ENCODE measurements around the gene KRT23.

DNA sequence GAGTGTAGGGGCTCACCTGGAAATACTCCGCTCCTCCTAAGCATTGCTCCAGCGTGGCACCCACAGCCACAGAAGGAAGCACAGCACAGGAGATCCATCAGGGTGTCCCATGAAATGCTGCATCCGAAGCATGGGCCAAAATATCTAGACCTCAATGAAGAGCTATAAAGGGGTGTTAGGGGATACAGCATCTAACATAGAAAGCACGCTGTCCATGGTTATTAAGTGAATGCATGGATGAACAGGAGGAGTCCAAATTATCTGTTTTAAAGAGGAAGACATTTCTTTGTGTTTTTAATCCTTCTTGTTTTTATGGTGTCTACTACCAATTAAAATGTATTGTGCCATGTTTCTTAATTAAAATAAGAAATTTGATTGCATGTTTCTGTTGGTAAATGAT, 30.8 kb downstream of the KRT23 start:
- TF ChIP-seq, protein P1, sequence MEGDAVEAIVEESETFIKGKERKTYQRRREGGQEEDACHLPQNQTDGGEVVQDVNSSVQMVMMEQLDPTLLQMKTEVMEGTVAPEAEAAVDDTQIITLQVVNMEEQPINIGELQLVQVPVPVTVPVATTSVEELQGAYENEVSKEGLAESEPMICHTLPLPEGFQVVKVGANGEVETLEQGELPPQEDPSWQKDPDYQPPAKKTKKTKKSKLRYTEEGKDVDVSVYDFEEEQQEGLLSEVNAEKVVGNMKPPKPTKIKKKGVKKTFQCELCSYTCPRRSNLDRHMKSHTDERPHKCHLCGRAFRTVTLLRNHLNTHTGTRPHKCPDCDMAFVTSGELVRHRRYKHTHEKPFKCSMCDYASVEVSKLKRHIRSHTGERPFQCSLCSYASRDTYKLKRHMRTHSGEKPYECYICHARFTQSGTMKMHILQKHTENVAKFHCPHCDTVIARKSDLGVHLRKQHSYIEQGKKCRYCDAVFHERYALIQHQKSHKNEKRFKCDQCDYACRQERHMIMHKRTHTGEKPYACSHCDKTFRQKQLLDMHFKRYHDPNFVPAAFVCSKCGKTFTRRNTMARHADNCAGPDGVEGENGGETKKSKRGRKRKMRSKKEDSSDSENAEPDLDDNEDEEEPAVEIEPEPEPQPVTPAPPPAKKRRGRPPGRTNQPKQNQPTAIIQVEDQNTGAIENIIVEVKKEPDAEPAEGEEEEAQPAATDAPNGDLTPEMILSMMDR (IDR thresholded peaks at IDR 0.05; ENCODE audit: poor library complexity, severe bottlenecking): no peak
- TF ChIP-seq MXI1 (conservative IDR thresholded peaks at IDR 0.05; ENCODE audit: poor library complexity, severe bottlenecking): no peak
- TF ChIP-seq POLR2AphosphoS5 (IDR thresholded peaks at IDR 0.05): no peak
- TF ChIP-seq, protein P2, sequence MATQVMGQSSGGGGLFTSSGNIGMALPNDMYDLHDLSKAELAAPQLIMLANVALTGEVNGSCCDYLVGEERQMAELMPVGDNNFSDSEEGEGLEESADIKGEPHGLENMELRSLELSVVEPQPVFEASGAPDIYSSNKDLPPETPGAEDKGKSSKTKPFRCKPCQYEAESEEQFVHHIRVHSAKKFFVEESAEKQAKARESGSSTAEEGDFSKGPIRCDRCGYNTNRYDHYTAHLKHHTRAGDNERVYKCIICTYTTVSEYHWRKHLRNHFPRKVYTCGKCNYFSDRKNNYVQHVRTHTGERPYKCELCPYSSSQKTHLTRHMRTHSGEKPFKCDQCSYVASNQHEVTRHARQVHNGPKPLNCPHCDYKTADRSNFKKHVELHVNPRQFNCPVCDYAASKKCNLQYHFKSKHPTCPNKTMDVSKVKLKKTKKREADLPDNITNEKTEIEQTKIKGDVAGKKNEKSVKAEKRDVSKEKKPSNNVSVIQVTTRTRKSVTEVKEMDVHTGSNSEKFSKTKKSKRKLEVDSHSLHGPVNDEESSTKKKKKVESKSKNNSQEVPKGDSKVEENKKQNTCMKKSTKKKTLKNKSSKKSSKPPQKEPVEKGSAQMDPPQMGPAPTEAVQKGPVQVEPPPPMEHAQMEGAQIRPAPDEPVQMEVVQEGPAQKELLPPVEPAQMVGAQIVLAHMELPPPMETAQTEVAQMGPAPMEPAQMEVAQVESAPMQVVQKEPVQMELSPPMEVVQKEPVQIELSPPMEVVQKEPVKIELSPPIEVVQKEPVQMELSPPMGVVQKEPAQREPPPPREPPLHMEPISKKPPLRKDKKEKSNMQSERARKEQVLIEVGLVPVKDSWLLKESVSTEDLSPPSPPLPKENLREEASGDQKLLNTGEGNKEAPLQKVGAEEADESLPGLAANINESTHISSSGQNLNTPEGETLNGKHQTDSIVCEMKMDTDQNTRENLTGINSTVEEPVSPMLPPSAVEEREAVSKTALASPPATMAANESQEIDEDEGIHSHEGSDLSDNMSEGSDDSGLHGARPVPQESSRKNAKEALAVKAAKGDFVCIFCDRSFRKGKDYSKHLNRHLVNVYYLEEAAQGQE (IDR thresholded peaks at IDR 0.05; ENCODE audit: borderline replicate concordance): no peak
- no peak for TF ChIP-seq EZH2 (IDR thresholded peaks at IDR 0.05; ENCODE audit: borderline replicate concordance, insufficient read depth, low read length, poor library complexity, severe bottlenecking)
- TF ChIP-seq EP300 (conservative IDR thresholded peaks at IDR 0.05; ENCODE audit: poor library complexity, severe bottlenecking): no peak
- no peak for TF ChIP-seq TAF1 (IDR thresholded peaks at IDR 0.05; ENCODE audit: low read depth)
- TF ChIP-seq RAD21 (conservative IDR thresholded peaks at IDR 0.05): no peak

All from neural cell (in vitro differentiated cells).